ENCODE measurements around the gene ULBP3. TPM values are rescaled to one million over a fixed set of nuclear protein-coding genes. Genes with fewer than 3 reads are reported as not detected.

Gene ULBP3
- total RNA-seq, 1 donor, result 16.4 TPM

DNA sequence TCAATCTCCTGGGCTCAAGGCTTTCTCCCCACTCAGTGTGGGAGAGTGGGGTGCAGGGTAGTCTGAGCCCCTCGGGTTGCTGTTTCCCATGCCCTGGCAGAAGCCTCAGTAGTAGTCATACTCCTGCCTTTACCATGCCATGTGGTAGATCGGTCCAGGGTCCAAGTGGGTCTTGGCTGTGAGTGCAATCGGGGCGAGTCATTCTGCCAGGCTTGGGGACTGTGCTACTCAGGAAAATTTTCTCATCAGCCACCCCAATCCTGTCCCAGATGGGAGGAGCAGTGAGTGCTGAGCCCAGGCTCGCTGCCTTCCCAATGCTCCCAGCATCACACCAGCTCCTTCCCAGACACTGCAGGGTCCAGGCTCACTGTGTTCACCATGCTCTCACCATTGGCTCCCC is 32.8 kb downstream of the ULBP3 start:
- H3K4me3 ChIP-seq (ENCODE audit: low read depth, low read length), result no peak overlapping the region
- DNase-seq (ENCODE audit: low read depth), result no peak
- TF ChIP-seq, protein P1, sequence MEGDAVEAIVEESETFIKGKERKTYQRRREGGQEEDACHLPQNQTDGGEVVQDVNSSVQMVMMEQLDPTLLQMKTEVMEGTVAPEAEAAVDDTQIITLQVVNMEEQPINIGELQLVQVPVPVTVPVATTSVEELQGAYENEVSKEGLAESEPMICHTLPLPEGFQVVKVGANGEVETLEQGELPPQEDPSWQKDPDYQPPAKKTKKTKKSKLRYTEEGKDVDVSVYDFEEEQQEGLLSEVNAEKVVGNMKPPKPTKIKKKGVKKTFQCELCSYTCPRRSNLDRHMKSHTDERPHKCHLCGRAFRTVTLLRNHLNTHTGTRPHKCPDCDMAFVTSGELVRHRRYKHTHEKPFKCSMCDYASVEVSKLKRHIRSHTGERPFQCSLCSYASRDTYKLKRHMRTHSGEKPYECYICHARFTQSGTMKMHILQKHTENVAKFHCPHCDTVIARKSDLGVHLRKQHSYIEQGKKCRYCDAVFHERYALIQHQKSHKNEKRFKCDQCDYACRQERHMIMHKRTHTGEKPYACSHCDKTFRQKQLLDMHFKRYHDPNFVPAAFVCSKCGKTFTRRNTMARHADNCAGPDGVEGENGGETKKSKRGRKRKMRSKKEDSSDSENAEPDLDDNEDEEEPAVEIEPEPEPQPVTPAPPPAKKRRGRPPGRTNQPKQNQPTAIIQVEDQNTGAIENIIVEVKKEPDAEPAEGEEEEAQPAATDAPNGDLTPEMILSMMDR (IDR thresholded peaks at IDR 0.05; ENCODE audit: insufficient read depth, low read length), result no peak

DNA sequence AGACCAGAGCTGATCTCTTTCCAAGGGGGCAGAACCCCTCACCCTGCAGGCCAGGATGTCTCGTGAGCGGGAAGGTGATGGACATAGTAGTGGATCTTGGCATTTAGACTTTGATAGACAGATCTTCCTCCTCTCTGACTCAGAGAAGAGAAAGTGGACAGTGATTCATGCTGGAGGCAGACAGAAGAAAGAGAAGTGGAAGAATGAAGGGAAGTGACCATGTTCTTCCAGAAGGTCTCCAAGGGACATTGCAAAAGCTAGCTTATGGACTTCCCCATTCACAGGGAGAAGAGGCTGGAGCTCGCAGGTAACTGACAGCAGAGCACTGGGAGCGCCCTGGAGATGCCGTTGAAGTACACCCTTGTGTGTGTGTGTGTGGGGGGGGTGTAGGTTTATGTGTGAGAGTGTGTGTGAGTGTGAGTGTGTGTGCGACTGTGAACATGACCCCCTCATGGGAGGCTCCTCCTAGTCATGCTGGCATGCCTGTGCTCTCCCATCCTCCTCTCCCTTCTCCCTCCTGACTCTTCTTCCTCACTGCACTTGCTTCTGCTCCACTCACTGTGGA is 35.6 kb downstream of the ULBP3 start:
- H3K4me3 ChIP-seq (ENCODE audit: low read depth, low read length), result no peak overlapping the region
- DNase-seq (ENCODE audit: low read depth), result no peak
- TF ChIP-seq, protein P1 (IDR thresholded peaks at IDR 0.05; ENCODE audit: insufficient read depth, low read length), result no peak

DNA sequence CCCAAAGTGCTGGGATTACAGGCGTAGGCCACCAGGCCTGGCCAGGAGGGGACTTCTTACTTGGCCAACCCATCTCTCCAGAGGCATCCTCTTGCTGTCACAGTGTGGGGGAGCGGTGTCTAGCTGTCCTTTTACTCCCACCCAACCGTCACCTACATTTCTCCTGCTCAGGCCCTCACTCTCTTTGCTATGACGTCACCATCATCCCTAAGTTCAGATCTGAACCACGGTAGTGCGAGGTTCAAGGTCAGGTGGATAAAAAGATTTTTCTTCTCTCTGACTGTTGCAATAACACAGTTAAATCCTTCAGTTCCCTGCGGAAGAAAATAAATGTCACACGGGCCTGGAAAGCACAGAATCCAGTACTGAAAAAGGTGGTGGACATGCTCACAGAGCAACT is 36.3 kb downstream of the ULBP3 start:
- H3K4me3 ChIP-seq (ENCODE audit: low read depth, low read length), result no peak overlapping the region
- no peak for DNase-seq (ENCODE audit: low read depth)
- TF ChIP-seq, protein P1 (IDR thresholded peaks at IDR 0.05; ENCODE audit: insufficient read depth, low read length), result no peak

DNA sequence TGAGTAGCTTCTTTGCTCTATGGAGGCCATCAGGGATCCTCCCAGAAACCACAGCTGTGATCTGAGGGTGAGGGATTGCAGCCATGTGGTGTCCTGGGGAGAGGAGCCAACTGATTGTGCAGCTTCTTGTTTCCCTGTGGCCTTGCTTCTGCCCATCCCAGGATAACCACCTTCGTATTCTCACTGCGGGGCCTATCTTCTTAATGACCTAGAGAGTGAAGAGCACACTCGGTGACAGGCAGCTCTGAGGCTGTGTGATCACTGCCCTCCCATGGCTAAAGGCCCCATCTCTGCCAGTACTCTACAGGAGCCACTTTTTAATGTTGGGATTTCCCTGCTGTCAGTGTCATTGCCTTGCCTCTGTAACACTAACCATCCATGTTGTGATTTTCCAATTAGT is 38.3 kb downstream of the ULBP3 start:
- TF ChIP-seq, protein P1 (IDR thresholded peaks at IDR 0.05; ENCODE audit: insufficient read depth, low read length), result no peak
- H3K4me3 ChIP-seq (ENCODE audit: low read depth, low read length), result no peak overlapping the region
- DNase-seq (ENCODE audit: low read depth), result no peak

DNA sequence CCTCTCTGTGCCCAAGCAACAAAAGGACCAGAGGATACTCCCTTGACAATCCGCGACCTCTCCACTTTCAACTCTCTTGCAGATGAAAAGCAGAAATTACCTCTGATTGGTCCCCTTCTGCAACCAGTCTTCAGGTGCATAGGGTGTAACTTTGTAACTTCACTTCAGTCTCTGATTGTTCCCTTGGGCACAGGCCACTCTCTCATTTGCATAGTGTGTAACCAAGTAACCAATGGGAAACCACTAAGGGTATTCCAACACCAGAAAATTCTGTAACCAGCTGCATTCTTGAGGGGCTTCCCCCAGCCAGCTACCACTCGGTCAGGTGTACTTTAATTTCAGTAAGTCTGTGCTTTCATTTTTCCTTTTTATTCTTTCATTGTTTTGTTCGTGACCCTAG is 39.2 kb downstream of the ULBP3 start:
- DNase-seq (ENCODE audit: low read depth), result no peak
- TF ChIP-seq, protein P1 (IDR thresholded peaks at IDR 0.05; ENCODE audit: insufficient read depth, low read length), result no peak
- no peak overlapping the region for H3K4me3 ChIP-seq (ENCODE audit: low read depth, low read length)

DNA sequence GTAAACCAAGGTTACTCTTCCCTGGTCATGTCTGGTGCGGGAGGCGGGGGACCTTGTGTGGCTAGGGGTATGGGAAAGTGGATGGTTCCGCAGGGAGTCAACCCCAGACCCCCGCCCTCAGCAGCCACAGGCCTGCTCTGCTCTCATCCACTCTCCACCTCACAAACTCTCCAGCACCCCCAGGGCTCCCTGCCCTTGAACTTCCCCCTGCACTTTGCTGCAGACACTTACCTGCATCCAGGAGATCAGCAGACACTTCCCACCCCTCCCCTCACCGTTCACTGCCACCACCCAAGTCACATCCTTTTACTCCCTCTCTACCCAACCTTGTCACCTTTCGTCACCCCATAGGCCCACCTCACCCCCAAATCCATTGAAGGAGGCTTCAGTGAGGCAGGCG is 39.6 kb downstream of the ULBP3 start:
- no peak for DNase-seq (ENCODE audit: low read depth)
- H3K4me3 ChIP-seq (ENCODE audit: low read depth, low read length), result no peak overlapping the region
- TF ChIP-seq, protein P1 (IDR thresholded peaks at IDR 0.05; ENCODE audit: insufficient read depth, low read length), result no peak

DNA sequence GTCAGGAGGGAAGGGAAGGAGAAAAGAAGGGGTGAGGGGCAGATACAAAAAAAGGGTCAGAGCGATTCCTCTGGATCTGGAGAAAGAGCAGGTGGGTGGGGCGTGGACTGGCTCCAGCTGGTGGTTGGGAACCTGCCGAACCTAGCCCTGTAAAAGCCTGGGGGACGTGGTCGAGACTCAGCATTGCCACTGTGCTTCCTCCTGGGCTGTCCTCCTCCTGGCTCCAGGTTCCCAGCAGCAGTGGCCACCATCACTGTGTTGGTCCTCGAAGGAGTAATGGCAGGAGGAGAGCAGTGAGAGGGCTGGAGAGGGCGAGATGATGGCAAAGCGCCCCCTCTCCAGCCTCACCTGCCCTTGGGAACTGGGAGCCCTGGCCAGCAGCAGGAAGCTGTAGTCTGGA is 40.1 kb downstream of the ULBP3 start:
- no peak overlapping the region for H3K4me3 ChIP-seq (ENCODE audit: low read depth, low read length)
- TF ChIP-seq, protein P1 (IDR thresholded peaks at IDR 0.05; ENCODE audit: insufficient read depth, low read length), result no peak
- DNase-seq (ENCODE audit: low read depth), result no peak

Data from fibroblast of the aortic adventitia (primary cell).